ENCODE results near the gene IL17RB.

The IL17RB gene

DNA sequence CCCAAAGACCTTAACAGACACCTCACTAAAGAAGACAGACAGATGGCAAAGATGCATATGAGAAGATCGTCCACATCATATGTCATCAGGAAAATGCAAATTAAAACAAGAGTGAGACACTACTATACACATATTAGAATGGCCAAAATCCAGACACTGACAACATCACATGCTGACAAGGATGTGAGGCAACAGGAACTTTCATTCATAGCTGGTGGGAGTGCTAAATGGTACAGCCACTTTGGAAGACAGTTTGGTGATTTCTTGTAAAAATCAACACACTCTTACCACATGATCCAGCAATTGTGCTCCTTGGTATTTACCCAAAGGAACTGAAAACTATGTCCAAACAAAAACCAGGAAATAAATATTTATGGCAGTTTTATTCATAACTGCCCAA lies 17.8 kb upstream of the IL17RB start:
- DNase-seq (ENCODE audit: extremely low read depth in 1 of 2, low read depth in 1 of 2): no peak

DNA sequence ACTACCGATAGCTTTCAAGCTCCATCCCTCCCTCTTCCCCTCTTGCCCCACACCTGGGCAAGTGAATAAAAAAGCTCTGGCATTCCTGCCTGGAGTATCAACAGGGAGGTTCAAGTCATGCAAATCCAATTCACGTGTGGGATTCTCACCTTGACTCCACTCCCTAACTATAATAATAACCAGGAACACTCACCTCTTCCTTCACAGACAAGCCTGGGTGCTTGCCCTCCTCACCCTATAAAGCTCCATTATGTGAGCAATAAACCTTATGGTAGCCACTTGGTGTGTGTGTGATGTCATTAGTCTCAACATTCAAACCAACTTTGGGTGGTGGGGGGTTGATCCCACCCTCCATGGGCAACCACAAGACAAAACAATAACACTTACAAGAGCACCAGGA lies 16.8 kb upstream of the IL17RB start:
- DNase-seq (ENCODE audit: extremely low read depth in 1 of 2, low read depth in 1 of 2): no peak

DNA sequence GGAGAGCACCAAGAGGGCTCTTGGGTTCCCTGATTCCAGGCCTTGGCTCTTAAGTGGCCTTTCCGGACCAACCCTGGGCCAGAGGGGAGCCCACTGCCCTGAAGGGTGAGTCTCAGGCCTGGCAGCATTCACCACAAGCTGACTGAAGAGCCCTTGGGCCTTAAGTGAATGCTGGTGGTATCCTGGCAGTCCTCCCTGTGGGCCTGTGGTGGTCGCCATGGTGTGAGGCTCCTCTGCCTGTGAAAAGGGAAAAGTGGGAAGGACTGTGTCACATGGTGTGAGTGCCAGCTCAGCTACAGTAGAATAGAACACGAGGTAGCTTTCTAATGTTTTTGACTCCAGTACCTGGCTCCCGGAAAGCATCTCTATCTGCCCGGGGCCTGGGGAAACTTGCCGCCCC lies 15.4 kb upstream of the IL17RB start:
- DNase-seq (ENCODE audit: extremely low read depth in 1 of 2, low read depth in 1 of 2): no peak

DNA sequence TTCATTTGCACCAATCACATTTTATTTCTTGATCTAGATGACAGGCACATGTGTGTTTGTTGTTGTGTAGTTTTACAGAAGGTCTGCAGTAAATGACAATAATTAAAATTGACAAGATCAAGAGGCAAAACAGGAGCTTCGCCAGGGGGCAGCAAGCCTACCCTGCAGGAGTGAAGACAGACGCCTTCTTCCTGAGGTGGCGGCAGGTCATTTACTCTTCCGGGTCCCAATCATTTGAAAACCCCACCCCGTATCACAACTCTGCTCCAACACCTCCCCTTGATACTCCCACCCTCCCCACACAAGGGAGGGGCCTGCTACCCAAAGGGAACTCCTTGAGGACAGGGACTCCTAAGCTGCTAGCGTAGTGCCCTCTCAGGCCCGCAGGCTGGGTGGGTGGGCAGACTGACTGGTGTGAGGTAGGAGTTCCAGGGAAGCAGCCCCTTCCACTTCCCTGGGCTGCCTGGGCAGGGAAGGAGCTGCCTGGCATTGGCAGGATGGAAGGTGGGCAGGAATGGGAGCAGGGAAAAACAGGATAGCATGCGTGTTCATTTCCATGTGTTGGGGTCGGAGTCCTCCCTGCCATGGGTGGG lies 13.2 kb upstream of the IL17RB start:
- DNase-seq (ENCODE audit: extremely low read depth in 1 of 2, low read depth in 1 of 2): no peak

DNA sequence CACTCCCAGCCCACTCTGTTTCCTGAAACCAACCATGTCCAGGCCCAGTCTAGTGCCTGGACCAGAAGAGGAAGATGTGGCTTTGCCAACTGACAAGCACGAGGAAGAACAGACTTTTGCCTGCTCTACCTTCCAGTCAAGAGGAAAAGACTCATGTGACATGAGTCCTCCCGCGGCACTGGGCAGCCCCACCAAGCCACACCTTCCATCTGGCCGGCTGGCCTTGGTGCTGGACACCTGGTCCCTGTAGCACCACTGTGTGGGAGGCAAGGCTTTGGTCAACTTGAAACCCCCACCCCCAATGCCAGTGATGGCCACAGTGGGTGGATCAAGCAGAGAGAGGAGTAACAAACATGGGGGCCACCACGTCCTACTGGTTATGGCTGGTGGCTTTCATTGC lies 12.7 kb upstream of the IL17RB start:
- DNase-seq (ENCODE audit: extremely low read depth in 1 of 2, low read depth in 1 of 2): no peak

DNA sequence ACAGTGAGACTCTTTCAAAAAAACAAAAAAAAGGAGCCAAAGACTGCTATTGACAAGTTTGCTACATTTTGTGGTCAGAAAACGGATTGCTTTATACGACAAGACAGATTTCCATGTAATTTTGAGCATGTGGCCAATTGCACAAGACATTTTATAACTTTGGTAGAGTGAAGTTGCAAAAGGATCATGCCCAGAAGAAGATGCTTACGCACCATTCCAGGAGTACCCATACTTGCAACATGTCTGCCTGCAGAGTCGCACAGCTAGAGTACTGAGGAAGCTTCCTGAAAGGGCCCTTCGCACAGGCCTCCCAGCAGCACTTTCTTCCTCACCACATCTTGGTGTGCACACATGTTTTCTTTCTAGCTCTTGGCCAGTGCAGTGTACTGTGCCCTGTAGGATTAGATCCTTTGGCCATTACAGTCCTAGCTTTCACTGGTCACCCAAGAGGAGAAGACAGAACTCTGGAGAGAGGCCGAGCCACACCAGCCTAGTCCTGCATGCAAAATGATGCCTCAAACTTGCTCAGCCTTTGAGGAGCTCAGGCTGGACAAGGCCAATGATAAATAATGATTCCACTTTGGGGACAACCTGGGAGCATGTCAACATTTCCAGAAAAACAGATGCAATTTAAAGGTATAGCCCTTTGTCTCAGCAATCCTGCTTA lies 11.8 kb upstream of the IL17RB start:
- DNase-seq (ENCODE audit: extremely low read depth in 1 of 2, low read depth in 1 of 2): no peak

DNA sequence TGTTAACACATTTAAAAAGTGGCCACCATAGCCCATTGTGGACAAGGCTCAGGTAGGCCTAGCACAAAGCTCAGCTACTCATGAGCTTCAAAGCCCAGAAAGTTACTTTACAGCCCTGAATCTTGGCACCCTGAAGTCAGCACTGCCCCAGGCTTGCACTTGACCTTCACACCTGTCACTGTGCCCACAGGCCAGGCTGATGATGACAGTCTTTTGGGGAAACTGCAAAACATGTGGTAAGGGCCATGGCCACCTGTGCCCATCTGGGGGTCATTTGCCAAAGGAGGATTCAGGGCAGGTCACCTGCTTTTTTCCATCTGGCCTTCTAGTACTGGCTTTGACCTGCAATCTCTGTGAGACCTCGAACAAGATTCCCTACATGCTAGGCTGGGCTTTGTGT lies 11.1 kb upstream of the IL17RB start:
- DNase-seq (ENCODE audit: extremely low read depth in 1 of 2, low read depth in 1 of 2): no peak

DNA sequence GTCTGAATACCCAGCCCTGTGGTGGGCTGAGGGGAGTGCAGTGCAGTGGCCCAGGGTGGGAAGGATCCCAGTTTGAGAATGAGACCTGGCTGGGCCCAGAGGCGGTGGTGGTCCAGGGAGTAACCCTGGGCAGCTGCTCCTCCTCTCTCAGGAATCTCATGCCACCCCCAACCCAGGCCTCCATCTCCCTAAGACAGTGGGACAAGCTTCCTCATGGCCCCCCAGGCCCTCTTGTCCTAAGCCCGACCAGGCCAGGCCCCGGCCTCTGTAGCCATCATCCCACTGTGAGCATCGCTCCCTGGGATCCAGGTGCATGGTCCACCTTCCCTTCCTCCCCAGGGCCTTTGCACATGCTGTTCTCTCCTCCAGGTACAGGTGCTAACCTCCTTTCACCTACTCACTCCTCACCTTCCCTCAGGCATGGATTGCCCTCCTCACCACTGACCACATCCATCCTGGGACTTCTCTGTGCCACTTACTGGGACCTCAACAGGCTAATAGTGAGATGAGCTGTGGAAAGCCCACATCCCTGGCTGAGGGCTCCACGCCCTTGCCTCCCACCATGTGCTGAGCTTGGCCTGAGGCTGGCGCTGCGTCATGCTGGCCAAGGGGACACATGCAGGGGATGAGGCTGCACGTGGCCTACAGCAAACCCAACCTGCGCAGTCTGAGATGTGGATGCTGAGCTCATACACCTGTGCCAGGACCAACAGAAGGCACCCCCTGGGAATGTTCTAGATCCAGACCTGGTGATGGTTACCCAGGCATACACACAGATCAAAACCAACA lies 10.1 kb upstream of the IL17RB start:
- DNase-seq (ENCODE audit: extremely low read depth in 1 of 2, low read depth in 1 of 2): no peak

DNA sequence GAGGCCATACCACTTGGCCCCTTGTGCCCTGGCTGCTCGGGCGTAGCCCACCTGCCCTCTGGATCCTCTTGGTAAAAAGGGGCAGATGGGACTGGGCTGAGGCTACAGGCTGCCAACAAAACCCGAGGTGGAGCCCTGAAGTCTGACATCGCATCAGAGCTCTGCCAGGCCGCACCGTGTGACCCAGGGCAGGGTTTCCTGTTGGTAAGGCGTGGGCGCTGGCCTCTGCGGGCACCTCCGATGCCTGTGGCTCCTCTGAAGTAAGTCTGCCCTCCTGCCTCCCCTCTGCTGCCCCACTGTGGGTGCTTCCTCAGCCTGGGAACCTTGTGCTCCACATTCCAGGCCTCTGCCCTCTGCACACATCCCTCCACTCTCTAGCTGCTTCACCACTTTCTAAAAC lies 9.0 kb upstream of the IL17RB start:
- peak in 1 of 2 donors; percentile 6 for DNase-seq (ENCODE audit: extremely low read depth in 1 of 2, low read depth in 1 of 2)

DNA sequence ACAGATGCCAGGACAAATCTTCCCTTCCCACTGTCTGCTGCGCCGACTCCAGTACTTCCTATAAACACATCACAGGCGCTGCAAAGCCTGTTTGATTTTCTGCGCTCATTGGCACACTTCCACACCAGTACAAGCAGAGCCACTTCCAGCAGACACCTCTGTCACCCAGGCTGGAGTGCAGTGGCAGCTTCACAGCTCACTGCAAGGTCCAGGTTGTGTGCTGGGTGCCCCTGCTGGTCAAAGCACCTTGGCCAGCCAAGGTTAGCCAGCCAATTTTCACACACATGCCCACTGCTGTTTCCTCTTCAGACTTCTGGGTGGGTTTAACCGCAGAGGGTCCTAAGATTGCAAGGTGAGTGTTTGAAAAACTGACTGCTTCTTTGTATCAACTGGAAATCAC lies 5.1 kb upstream of the IL17RB start:
- DNase-seq (ENCODE audit: extremely low read depth in 1 of 2, low read depth in 1 of 2): no peak

DNA sequence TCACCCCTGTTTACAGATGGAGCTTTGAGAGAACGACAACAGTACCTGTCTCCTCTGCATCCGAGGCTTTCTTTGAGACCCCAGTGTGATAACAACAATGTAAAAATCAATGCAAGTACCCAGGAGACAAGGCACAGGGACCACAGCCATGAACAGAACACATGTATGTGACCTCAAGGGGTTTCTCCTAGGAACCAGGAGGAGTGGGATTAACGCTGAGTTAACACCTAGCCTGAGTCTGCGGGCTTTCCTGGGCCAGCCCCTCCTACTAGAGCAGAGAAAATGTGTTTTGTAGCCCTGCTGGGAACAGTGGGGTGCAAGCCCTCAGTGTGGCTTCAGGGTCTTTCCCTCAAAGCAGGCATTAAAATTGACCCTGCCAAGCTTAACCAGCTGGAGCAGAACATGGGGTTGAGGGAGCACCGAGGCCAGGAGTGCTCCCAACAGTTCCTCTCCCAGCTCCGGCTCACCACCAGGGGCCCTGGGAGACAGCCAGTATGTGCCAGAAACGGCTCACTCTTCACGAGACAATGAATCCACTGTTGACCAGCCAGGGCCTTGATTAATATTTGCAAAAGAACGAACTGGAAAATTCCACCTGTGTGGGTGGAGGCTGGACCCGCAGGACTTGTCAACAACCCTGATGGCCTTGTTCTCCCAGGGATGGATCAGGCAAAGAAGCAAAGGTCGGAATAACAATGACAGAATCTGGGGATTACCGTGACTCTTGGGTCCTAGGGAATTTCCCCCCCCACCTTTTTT lies 3.8 kb upstream of the IL17RB start:
- no peak for DNase-seq (ENCODE audit: extremely low read depth in 1 of 2, low read depth in 1 of 2)

DNA sequence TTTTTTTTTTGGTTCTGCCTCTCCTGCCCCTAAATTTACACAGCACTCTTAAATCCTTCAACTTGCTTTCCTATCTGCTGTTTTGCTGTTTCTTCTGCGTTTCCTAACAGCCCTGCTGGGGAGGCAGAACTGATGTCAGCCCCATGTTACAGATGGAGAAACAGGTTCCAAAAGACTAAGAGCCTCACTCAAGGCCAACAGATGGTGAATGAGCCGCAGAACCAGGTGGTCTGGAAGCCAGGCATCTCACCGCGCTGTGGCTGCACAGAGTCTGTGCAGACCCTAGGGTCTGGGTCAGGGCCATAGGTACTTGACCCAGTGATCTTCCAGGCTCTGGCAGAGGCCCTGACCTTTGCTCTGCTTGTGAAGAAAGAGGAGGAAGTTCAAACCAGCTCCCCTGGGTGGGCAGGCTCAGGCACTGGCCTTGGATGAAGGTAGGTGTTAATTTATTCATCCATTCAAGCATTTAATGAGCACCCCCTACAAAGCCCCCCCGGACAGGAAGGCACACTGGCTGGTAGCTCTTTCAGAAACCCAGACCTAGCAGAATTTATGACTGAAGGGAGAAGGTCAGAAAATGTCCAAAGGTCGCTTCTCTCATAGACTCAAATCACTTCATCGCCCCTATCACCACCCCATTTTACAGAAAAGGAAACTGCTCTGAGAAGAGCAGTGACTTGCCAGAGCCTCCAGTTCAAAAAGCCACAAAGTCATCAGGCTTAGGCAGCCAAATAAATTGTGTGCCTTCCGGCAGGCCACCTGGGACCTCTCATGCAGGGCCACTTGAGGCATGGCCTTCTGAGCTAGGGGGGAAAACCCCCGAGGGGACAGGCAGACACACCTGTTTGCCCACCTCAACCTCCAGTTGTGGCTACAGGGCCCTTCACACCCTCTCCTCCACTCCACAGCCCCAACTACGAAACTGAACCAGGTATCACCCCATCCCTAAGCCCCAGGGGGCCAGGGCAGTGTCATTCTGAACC lies 2.9 kb upstream of the IL17RB start:
- DNase-seq (ENCODE audit: extremely low read depth in 1 of 2, low read depth in 1 of 2): no peak

DNA sequence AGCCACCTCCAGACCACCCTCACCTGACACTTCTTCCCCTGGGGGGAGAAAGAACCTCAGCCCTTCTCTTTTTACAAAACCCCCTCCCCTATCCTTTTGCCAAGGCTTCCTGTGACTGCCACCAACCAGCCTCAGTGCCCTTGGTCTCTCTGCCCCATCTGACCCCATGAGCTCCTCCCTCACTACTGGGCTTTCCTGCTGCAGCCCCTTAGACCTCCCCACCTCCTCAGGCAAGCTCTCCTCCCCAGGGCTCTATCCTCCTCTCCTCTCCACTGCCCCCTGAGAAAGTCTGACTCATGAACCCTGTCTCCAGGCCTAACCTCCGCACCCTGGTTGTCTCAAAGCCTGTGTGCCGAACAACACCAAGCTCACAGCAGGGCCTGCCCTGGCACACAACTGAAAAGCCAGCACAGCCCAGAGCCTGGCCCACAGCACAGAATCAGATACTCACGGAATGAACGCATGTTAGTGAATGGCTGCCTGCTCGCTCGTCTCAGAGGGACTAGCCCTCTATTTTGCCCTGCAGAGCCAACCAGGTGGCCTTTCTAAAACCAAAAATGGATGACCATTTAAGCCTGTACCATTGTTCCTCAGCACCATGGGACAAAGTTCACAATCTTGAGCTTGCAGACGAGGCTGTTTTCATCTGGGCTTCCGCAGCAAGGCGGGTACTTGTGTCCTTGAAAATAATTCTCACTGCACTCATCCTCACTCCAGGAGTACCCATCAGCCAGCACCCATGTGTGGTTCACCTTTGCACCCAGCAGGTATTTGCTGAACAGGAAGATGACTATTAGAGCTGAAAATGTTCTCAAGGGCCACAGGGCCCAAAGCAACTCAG lies 1.9 kb upstream of the IL17RB start:
- DNase-seq (ENCODE audit: extremely low read depth in 1 of 2, low read depth in 1 of 2): no peak

DNA sequence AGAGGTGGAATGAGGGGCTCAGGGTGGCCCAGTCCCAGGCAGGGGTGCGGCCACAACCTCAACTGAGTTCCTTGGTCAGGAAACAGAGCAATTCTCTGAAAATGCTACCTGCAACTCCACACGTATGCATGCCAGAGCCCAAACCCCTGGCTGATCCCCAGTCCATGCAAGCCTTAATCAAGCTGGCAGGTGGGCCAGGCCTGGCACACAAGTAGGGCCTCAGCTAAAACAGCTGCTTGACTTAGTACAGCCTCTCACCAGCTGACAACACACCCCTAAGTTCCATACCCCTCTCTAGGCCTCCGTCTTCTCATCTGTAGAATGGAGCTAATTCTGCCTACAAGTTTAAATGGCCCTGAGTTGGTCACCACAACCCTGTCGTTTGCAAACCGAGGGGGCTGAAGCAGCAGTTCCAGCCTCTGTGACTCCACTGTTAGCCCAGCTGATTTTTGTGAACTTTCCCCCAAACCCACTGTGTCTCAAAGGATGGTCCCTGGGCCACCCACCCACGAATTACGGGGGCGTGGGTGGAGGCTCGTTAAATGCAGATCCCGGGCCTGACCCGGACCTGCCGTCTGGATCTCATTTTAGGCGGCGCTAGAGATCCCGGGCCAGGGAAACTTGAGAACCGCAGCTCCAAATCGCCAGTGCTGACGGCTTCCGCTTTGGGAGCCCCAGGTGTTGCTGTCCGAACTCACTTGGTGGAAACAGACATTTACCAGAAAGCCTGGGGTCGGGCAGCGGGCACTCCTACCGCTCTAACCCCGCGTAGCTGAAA lies 1.1 kb upstream of the IL17RB start:
- no peak for DNase-seq (ENCODE audit: extremely low read depth in 1 of 2, low read depth in 1 of 2)

DNA sequence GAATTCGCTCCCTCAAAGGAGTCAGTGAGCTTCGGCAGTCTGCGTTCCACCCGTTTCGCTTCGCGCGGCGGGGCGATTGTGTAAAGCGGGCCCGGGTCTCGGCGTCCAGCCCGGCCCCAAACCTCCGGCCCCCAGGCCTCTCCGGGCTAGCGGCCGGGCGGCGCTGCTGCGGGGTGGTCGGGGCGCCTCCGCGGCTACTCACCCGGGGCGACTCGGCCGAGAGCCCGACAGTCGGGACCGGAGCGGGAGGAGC lies 561 bp upstream of the IL17RB start:
- no peak for DNase-seq (ENCODE audit: extremely low read depth in 1 of 2, low read depth in 1 of 2)

DNA sequence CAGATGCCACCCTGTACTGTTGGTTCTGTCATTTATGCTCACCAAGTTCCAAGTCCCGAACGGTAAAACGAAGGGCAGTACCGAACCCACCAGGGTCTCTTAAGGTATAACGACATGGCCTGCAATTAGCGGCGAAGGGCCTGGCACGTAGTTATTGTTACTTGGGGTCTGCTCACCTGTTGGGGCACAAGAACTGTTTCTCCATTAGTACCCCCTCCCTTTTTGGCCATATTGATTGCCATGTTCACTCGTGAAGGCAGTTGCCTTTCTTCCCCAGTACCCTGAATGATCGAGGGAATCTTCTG lies 435 bp downstream of the IL17RB start:
- no peak for DNase-seq (ENCODE audit: extremely low read depth in 1 of 2, low read depth in 1 of 2)

DNA sequence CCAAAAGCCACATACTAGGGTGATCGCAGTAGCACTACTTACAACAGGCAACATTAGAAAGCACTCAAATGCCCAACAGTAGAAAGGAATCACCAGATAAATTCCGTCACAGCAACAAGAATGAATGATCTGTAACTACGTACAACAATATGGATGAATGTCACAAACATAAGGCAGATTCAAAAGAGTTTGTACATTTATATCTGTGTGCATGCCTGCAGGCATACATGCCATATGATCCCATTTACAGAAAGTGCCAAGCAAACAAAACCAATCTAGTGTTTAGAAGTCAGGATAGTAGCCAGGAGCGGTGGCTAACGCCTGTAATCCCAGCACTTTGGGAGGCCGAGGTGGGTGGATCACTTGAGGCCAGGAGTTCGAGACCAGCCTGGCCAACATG lies 3.5 kb downstream of the IL17RB start:
- DNase-seq (ENCODE audit: extremely low read depth in 1 of 2, low read depth in 1 of 2): no peak

DNA sequence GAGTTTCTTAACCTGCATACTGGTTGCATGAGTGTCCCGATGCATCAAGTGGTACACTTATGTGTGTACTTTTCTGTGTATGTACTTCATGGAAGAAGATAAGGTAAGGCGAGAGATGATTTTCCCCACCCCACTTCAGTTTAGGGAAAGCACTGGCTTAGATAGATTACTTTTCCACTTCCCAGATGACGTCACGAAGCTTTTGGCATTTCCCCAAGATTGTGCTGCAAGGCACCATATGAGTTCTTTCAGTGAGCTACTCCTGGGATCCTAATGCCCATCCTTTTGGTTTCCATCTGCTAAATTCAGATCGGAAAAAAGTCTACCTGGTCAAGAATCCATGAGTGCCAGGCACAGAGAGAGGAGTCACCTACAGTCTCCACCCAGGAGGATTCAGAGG lies 4.5 kb downstream of the IL17RB start:
- DNase-seq (ENCODE audit: extremely low read depth in 1 of 2, low read depth in 1 of 2): no peak

DNA sequence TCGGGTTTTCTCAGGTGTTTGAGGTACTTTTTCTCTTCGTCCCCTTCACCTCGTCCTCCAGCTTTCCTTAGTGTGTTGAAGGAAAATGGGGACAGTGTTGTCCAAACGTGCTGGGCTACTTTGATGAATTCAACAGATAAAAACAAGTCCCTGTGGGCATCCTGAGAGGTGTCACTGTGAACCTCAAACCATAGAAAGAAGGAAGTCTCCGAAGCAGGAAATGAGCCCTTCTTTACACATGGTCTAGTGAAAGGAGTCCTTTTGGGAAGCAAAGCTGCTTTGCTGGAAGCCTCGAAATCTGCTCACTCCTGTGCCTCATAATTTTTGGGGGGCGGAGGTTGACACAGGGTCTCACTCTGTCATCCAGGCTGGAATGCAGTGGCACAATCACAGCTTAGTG lies 10.6 kb downstream of the IL17RB start:
- DNase-seq (ENCODE audit: extremely low read depth in 1 of 2, low read depth in 1 of 2): no peak
